Nephron progenitor cell (in vitro differentiated cells): Measurements from ENCODE around the gene HHLA2.

ENCODE experiments used
- DNase-seq: peaks from one replicate; pipeline ENCODE4 v3.0.0; 2021
- H3K27ac Mint-ChIP-seq: 2 replicates; pipeline ENCODE4 v1.8.0; 2021; ENCODE audit warnings: mild to moderate bottlenecking, moderate library complexity, mixed read lengths
- H3K27me3 Mint-ChIP-seq: 2 replicates; pipeline ENCODE4 v1.8.0; 2021; ENCODE audit warnings: mild to moderate bottlenecking, low read depth, mixed read lengths; ENCODE audit not compliant: poor library complexity
- H3K36me3 Mint-ChIP-seq: 2 replicates; pipeline ENCODE4 v1.8.0; 2021; ENCODE audit warnings: low read depth, mixed read lengths
- H3K4me1 Mint-ChIP-seq: 2 replicates; pipeline ENCODE4 v1.8.0; 2021; ENCODE audit warnings: mixed read lengths
- H3K4me3 Mint-ChIP-seq: 2 replicates; pipeline ENCODE4 v1.8.0; 2021; ENCODE audit warnings: mild to moderate bottlenecking, moderate library complexity, mixed read lengths
- H3K9me3 Mint-ChIP-seq: 2 replicates; pipeline ENCODE4 v1.8.0; 2021; ENCODE audit warnings: mild to moderate bottlenecking, moderate library complexity, mixed read lengths
- TF ChIP-seq, protein P1 (sequence below): fragments of 200-600 bp; sonication (generic); IDR thresholded peaks from 2 replicates; pipeline ENCODE4 v1.5.0; 2021; ENCODE audit warnings: antibody characterized with exemption

The HHLA2 gene

DNA sequence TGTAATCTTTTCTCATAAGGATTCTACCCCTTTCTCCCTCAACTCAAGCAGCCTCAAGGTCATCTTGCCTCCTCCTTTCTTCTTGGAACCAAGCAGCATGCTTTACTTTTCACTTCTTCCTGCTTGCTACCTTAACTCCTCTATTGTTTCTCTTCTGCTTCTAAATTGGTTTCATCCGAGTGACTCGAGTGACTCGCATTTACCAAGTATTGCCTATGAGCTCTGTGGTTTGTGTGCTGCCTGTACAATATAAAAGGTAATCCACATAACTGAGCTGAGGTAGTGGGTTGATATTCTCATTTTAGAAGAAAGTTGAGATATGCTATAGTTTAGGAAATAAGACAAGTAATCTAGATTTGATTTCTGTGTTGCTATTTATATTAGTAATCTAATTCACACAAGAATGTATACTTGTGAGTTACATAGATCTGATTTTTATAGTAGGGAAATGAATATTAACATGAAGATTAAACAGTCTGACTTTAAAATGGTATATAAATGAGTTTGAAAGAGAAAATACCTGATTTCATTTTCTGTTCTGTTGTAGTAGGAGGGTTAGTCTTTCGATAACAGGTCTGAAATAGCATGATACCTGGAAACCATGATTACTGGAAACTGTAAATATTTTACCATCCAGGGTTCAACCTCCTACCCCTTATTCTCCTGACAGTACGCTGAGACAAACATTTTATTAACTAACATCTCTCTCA is 5.5 kb downstream of the HHLA2 start:
- Mint-ChIP-seq H3K4me1 (peaks cover 7% of the 10 kb centered on the region), H3K27ac (no peak overlapping the region), H3K36me3 (no peaks in the 10 kb centered on the region), H3K4me3 (no peak overlapping the region), H3K27me3 (peaks cover 4% of the 10 kb centered on the region), H3K9me3 (no peaks in the 10 kb centered on the region)
- no peak for DNase-seq
- TF ChIP-seq, protein P1, sequence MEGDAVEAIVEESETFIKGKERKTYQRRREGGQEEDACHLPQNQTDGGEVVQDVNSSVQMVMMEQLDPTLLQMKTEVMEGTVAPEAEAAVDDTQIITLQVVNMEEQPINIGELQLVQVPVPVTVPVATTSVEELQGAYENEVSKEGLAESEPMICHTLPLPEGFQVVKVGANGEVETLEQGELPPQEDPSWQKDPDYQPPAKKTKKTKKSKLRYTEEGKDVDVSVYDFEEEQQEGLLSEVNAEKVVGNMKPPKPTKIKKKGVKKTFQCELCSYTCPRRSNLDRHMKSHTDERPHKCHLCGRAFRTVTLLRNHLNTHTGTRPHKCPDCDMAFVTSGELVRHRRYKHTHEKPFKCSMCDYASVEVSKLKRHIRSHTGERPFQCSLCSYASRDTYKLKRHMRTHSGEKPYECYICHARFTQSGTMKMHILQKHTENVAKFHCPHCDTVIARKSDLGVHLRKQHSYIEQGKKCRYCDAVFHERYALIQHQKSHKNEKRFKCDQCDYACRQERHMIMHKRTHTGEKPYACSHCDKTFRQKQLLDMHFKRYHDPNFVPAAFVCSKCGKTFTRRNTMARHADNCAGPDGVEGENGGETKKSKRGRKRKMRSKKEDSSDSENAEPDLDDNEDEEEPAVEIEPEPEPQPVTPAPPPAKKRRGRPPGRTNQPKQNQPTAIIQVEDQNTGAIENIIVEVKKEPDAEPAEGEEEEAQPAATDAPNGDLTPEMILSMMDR = no peak

GRCh38 chr3:108302570-108302969 is 6.2 kb downstream of the HHLA2 start:
- Mint-ChIP-seq H3K27me3 (peaks cover 4% of the 10 kb centered on the region), H3K9me3 (no peaks in the 10 kb centered on the region), H3K36me3 (no peaks in the 10 kb centered on the region), H3K27ac (no peak overlapping the region), H3K4me3 (no peak overlapping the region), H3K4me1 (peaks cover 7% of the 10 kb centered on the region)
- DNase-seq = no peak
- TF ChIP-seq, protein P1 = no peak

GRCh38 chr3:108305484-108306172 is 9.3 kb downstream of the HHLA2 start:
- H3K9me3 Mint-ChIP-seq = peaks cover 17% of the 10 kb centered on the region
- H3K4me3 Mint-ChIP-seq = no peak overlapping the region
- TF ChIP-seq, protein P1 = no peak
- DNase-seq = no peak
- H3K27me3 Mint-ChIP-seq = peaks cover 4% of the 10 kb centered on the region
- no peaks in the 10 kb centered on the region for H3K4me1 Mint-ChIP-seq
- peak overlapping the region; percentile 1 for H3K27ac Mint-ChIP-seq
- no peaks in the 10 kb centered on the region for H3K36me3 Mint-ChIP-seq

DNA sequence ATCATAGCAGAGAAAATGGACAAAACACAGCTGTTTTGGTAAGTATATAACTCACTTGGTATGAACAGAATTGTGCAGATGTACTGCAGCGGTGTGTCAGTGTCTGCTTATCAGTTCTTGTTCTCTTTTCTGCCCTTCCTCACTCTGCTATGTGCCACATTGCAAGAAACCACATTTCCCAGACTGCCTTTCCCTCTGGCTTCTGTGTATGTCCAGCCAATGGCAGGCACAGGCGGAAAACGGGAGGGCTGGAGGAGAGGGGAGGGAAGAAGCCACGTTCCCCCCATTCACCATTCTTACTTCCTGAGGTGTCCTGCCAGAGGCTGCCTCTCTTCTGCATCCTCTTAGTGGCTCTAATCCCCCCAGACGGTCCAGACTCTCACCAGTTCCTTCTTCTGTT is 15.4 kb downstream of the HHLA2 start:
- Mint-ChIP-seq H3K4me3 (no peak overlapping the region), H3K27ac (no peak overlapping the region), H3K4me1 (no peaks in the 10 kb centered on the region), H3K27me3 (no peaks in the 10 kb centered on the region), H3K36me3 (no peaks in the 10 kb centered on the region), H3K9me3 (peaks cover 17% of the 10 kb centered on the region)
- DNase-seq = no peak
- TF ChIP-seq, protein P1 = no peak

DNA sequence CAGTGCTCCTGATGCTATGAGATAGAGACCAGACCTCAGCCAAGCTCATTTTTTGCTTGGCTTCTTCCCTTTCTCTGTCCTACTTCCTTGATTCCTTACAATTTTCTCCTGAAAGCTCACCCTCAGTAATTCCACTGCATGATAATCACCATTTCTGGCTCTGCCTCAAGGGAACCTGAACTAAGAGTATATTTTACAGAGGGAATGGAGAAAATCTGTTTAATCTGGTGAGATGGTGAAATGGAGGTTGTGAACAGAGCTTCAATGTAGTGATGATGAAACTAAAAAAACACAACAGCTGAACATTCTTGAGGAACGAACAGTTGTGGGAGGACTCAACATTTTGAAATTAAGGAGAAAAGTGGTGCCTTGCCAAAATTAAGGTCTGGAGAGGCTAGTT is 16.3 kb downstream of the HHLA2 start:
- H3K36me3 Mint-ChIP-seq = no peaks in the 10 kb centered on the region
- H3K27me3 Mint-ChIP-seq = no peaks in the 10 kb centered on the region
- DNase-seq = no peak
- no peaks in the 10 kb centered on the region for H3K4me1 Mint-ChIP-seq
- H3K9me3 Mint-ChIP-seq = peaks cover 17% of the 10 kb centered on the region
- H3K4me3 Mint-ChIP-seq = no peak overlapping the region
- H3K27ac Mint-ChIP-seq = no peak overlapping the region
- TF ChIP-seq, protein P1 = no peak
